Ishikawa (cell line): ENCODE data around the gene HBE1.

Source experiments
- CEBPB ChIP-seq: IDR thresholded peaks from 2 replicates; pipeline ENCODE4 v1.6.1; 2012
- EGR1 ChIP-seq: IDR thresholded peaks from 2 replicates; pipeline ENCODE4 v1.6.1; 2012
- EP300 ChIP-seq: IDR thresholded peaks from 2 replicates; pipeline ENCODE4 v1.6.1; 2012; ENCODE audit warnings: borderline replicate concordance
- FOXM1 ChIP-seq: IDR thresholded peaks from 2 replicates; pipeline ENCODE4 v1.6.1; 2012; ENCODE audit warnings: low read depth, borderline replicate concordance
- TAF1 ChIP-seq: IDR thresholded peaks from 2 replicates; pipeline ENCODE4 v1.6.1; 2012; ENCODE audit warnings: low read depth, mild to moderate bottlenecking
- USF1 ChIP-seq: IDR thresholded peaks from 2 replicates; pipeline ENCODE4 v1.6.1; 2012

- TF ChIP-seq EGR1 (no peak), FOXM1 (no peak), CEBPB (no peak), EP300 (no peak), USF1 (no peak), TAF1 (no peak)
Observed at GRCh38 chr11:5251746-5252145, 18.0 kb downstream of the HBE1 start.
